SJCRH30 (cell line): Measurements from ENCODE around the gene HTT. TPM values are rescaled to one million over a fixed set of nuclear protein-coding genes. Genes with fewer than 3 reads are reported as not detected.

ENCODE experiments used
- DNase-seq, 2 experiments: peaks; one replicate each; pipeline ENCODE4 v3.0.0-alpha.2; 2015 to 2020
- H3K27ac ChIP-seq: fragments of 250-450 bp; sonication (Bioruptor Pico); 2 replicates; pipeline ENCODE4 v1.5.1; 2020; ENCODE audit warnings: mild to moderate bottlenecking, moderate library complexity
- H3K27me3 ChIP-seq: fragments of 250-450 bp; sonication (Bioruptor Pico); 2 replicates; pipeline ENCODE4 v1.5.1; 2020; ENCODE audit warnings: mild to moderate bottlenecking, moderate library complexity
- H3K36me3 ChIP-seq: fragments of 250-450 bp; sonication (Bioruptor Pico); 2 replicates; pipeline ENCODE4 v1.5.1; 2020; ENCODE audit warnings: mild to moderate bottlenecking, moderate library complexity
- H3K4me1 ChIP-seq: fragments of 250-450 bp; sonication (Bioruptor Pico); 2 replicates; pipeline ENCODE4 v1.5.1; 2020; ENCODE audit warnings: mild to moderate bottlenecking, moderate library complexity
- H3K4me3 ChIP-seq: fragments of 250-450 bp; sonication (Bioruptor Pico); 2 replicates; pipeline ENCODE4 v1.5.1; 2020; ENCODE audit warnings: mild to moderate bottlenecking, moderate library complexity
- H3K9me3 ChIP-seq: fragments of 250-450 bp; sonication (Bioruptor Pico); replicated peaks from 2 replicates; pipeline ENCODE4 v1.5.1; 2020; ENCODE audit warnings: mild to moderate bottlenecking, moderate library complexity
- total RNA-seq: library from RNA; depleted of rRNA; stranded (reverse); fragments of >200 nt; shearing (Covaris generic); gene quantifications from 2 replicates; pipeline ENCODE4 v1.2.3, GENCODE V29; 2014; rRNA removed

Gene HTT
- total RNA-seq: 24.3 and 30.7 TPM in 2 replicates

DNA sequence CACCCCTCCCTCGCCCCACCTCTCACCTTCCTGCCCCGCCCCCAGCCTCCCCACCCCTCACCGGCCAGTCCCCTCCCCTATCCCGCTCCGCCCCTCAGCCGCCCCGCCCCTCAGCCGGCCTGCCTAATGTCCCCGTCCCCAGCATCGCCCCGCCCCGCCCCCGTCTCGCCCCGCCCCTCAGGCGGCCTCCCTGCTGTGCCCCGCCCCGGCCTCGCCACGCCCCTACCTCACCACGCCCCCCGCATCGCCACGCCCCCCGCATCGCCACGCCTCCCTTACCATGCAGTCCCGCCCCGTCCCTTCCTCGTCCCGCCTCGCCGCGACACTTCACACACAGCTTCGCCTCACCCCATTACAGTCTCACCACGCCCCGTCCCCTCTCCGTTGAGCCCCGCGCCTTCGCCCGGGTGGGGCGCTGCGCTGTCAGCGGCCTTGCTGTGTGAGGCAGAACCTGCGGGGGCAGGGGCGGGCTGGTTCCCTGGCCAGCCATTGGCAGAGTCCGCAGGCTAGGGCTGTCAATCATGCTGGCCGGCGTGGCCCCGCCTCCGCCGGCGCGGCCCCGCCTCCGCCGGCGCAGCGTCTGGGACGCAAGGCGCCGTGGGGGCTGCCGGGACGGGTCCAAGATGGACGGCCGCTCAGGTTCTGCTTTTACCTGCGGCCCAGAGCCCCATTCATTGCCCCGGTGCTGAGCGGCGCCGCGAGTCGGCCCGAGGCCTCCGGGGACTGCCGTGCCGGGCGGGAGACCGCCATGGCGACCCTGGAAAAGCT is at the start of gene HTT, which contains the start of gene HTT-AS:
Gene HTT, plus strand, starts transcription at position 604 of the 768 bp plus-strand sequence. Its CDS starts 145 bp downstream, at position 749.
Gene HTT-AS, minus strand, starts transcription at position 461 of the 768 bp plus-strand sequence.
- DNase-seq: peak; percentile 97 to 98
- Histone ChIP-seq H3K27me3 (no peaks in the 10 kb centered on the region), H3K4me3 (peak within 1 kb of the TSS; percentile 97), H3K9me3 (no peaks in the 10 kb centered on the region), H3K27ac (peak within 1 kb of the TSS; percentile 79), H3K36me3 (no peaks in the 10 kb centered on the region), H3K4me1 (no peaks in the 10 kb centered on the region; the same call in 1 of the 2 replicates)

DNA sequence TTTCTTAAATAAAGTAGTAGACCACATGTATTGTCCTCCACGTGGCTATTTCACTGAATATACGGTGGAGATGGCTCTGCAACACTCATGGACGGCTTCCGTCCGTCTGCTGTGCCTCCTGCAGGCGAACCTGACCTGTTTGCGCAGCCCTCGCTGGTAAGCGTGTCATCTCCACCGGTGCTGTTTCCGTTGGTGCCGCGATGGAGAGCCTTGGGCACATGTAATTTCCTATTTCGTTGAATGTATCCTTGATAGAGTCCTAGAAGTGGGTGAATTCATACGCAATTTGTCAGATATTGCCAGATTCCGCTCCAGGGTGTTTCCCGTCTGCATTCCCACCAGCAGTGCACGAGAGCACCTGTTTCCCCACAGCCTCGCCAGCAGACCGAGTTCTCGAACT is 48.6 kb upstream of the HTT start:
- DNase-seq: no peak
- no peak overlapping the region for H3K27ac ChIP-seq
- H3K36me3 ChIP-seq: no peaks in the 10 kb centered on the region
- no peaks in the 10 kb centered on the region; the same call in 1 of the 2 replicates for H3K27me3 ChIP-seq
- H3K9me3 ChIP-seq: no peaks in the 10 kb centered on the region
- H3K4me3 ChIP-seq: no peak overlapping the region
- H3K4me1 ChIP-seq: no peaks in the 10 kb centered on the region

DNA sequence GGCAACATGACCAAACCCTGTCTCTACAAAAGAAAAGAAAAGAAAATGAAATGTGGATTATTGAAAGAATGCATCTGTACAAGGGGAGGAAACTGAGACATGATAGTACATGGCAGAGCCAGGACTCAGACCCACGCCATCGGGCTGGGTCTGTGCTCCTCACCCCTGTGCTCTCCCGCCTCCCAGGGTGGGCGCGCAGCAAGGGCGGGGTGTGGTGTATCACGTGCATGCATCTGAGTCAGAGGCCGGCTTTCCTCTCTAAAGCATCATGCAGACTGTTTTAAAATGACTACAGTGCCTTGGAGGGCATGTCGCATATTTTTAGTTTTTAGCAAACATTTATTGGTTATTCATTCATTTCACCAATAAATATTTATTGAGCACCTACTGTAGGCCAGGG is 47.9 kb upstream of the HTT start:
- Histone ChIP-seq H3K27ac (no peak overlapping the region), H3K27me3 (0 out of 2 replicates have a peak, but pooled peaks cover 1% of the 10 kb centered on the region), H3K9me3 (no peaks in the 10 kb centered on the region), H3K4me1 (no peaks in the 10 kb centered on the region), H3K36me3 (no peaks in the 10 kb centered on the region), H3K4me3 (no peak overlapping the region)
- DNase-seq: no peak

DNA sequence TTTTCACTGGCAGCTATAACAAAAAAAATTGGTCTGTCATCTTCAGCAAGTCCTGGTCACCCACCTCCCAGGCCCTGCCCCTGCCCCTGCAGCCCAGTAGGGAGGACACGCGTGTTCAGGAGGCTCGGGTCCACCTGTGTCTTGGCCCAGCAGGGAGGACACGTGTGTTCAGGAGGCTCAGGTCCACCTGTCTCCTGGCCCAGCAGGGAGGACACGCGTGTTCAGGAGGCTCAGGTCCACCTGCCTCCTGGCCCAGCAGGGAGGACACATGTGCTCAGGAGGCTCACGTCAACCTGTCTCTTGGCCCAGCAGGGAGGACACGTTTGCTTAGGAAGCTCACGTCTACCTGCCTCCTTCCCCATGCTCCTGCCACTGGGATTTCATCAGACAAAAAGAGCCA is 45.0 kb upstream of the HTT start:
- no peaks in the 10 kb centered on the region for H3K36me3 ChIP-seq
- H3K4me3 ChIP-seq: no peak overlapping the region
- H3K27me3 ChIP-seq: 0 out of 2 replicates have a peak, but pooled peaks cover 11% of the 10 kb centered on the region
- no peak for DNase-seq
- H3K4me1 ChIP-seq: peaks cover 5% of the 10 kb centered on the region
- no peaks in the 10 kb centered on the region for H3K9me3 ChIP-seq
- no peak overlapping the region for H3K27ac ChIP-seq

DNA sequence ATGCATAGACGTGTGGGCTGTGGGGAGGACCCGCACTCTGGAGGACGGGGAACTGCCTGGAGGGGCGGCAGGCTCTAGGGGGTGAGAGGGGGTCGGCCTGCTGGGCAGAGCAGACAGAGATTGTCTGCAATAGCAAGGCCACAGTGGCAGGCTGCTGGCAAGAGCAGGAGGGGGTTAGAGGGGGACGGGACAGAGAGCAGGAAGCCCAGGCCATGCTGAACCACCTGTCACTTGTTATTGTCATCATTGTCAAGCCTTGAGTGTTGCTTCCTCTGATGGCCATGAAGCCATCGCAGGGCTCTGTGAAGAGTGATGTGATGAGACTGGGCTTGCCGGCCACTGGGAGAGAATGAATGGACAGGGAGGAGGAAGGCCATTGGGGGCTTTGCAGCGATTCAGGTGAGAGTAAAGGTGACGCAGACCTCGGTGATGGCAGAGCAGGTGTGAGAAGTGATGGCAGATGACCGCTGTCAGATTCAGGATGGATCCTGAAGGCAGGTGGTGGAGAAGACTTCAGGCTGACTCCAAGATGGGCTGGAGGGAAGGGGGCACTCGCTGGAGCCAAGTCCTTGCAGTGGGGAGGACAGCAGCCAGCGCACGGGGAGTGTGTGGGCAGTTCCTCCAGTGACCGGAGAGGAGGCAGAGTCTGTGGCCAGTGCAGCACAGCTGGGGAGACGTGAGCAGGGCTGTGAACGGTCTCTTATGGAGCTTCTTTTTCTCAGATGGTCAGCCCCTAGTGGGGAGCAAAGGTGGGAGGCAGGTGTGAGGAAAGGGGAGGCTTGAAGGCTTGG is 43.7 kb upstream of the HTT start:
- no peak for DNase-seq
- H3K9me3 ChIP-seq: no peaks in the 10 kb centered on the region
- H3K27ac ChIP-seq: no peak overlapping the region
- H3K4me1 ChIP-seq: peaks cover 5% of the 10 kb centered on the region
- H3K27me3 ChIP-seq: peaks cover 12% of the 10 kb centered on the region; the same call in 1 of the 2 replicates
- H3K36me3 ChIP-seq: no peaks in the 10 kb centered on the region
- H3K4me3 ChIP-seq: no peak overlapping the region

DNA sequence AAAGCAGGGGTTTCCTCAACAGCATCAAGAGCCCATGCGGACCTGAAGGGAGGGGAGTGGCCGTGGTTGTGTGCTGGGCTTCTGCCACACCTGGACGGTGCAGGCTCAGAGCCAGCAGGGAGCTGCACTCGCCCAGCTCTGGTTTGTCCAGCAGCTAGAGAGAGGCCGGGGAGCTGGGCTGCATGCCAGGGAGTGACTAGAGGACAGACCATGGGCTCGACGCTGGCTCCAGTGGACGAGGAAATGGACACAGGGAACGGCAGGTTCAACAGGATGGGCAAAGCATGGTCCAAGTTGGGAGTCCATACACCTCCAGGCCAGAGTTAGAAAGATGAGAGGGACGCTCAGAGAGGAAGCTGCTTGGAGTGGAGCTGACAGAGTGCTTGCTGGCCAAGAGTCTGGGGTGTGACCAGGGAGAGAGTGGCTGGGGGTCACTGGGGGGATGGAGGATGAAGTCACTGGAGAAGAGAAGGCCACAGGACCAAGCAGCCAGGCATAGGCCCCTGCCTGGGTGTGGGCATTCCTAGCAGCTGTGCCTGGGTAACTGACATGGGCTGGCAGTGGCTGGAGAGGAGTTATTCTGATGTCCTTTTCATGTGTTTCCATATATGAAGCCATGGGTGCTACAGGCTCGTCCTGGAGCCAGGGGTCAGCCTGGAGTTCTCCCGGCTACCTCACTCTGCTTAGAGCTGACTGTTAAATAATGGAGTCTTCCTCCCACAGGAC is 43.0 kb upstream of the HTT start:
- H3K4me3 ChIP-seq: no peak overlapping the region
- H3K9me3 ChIP-seq: no peaks in the 10 kb centered on the region
- H3K27ac ChIP-seq: no peak overlapping the region
- peaks cover 20% of the 10 kb centered on the region for H3K27me3 ChIP-seq
- no peaks in the 10 kb centered on the region for H3K36me3 ChIP-seq
- H3K4me1 ChIP-seq: peaks cover 5% of the 10 kb centered on the region
- no peak for DNase-seq

DNA sequence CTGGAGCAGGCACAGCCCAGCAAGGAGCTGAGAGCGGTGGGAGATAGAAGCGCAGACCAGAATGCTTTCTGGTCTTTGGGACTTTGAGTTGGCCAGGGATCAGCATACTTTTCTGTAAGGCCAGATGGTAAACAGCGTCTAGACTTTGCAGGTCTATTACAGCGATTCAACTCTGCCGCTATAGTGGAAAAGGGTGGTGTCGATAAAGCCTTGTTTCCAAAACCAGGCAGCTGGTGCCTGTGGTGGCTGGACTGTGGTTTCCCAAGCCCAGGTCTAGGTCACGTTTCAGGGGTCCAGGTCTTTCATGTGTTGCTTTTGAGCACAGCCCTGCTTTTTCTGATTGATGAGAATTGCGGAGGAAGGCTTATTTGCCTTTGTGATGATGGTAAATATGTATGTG is 40.2 kb upstream of the HTT start:
- Histone ChIP-seq H3K4me1 (peaks cover 13% of the 10 kb centered on the region), H3K9me3 (no peaks in the 10 kb centered on the region), H3K4me3 (no peak overlapping the region), H3K27me3 (peaks cover 26% of the 10 kb centered on the region), H3K27ac (no peak overlapping the region), H3K36me3 (no peaks in the 10 kb centered on the region)
- DNase-seq: no peak

DNA sequence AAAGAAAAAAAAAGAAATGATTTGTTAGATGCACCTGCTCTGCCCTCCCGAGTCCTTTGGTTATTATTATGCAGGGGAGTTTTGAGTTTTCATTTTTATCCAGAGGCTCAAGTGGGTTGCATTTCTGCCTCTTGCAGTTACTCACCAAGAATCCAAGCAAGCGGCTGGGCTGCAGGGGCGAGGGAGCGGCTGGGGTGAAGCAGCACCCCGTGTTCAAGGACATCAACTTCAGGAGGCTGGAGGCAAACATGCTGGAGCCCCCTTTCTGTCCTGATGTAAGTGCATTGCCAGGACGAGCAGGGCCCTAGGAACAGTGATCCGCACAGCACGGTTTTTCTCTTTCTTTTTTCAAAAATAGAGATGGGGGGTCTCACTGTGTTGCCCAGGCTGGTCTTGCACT is 39.2 kb upstream of the HTT start:
- no peak for DNase-seq
- no peak overlapping the region for H3K27ac ChIP-seq
- peaks cover 13% of the 10 kb centered on the region for H3K4me1 ChIP-seq
- no peaks in the 10 kb centered on the region for H3K36me3 ChIP-seq
- H3K4me3 ChIP-seq: no peak overlapping the region
- no peaks in the 10 kb centered on the region for H3K9me3 ChIP-seq
- peaks cover 26% of the 10 kb centered on the region for H3K27me3 ChIP-seq

DNA sequence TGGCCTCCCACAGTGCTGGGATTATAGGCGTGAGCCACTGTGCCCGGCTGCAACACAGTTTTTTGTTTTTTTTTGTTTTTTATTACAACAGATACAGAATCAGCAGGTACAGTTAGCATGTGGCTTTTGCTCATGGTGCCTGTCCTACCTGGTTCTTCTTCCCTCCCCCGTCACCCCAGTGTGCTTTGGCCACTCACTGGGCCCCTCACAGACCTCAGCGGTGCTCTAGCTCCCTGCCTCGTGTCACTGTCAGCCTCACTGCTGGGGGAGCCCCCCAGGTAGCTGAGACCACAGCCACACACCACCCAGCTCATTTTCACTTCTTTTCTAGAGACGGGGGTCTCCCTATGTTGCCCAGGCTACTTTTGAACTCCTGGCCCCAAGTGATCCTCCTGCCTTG is 38.8 kb upstream of the HTT start:
- no peak for DNase-seq
- Histone ChIP-seq H3K36me3 (no peaks in the 10 kb centered on the region), H3K27me3 (peaks cover 26% of the 10 kb centered on the region), H3K4me1 (peaks cover 13% of the 10 kb centered on the region), H3K9me3 (no peaks in the 10 kb centered on the region), H3K4me3 (no peak overlapping the region), H3K27ac (no peak overlapping the region)

DNA sequence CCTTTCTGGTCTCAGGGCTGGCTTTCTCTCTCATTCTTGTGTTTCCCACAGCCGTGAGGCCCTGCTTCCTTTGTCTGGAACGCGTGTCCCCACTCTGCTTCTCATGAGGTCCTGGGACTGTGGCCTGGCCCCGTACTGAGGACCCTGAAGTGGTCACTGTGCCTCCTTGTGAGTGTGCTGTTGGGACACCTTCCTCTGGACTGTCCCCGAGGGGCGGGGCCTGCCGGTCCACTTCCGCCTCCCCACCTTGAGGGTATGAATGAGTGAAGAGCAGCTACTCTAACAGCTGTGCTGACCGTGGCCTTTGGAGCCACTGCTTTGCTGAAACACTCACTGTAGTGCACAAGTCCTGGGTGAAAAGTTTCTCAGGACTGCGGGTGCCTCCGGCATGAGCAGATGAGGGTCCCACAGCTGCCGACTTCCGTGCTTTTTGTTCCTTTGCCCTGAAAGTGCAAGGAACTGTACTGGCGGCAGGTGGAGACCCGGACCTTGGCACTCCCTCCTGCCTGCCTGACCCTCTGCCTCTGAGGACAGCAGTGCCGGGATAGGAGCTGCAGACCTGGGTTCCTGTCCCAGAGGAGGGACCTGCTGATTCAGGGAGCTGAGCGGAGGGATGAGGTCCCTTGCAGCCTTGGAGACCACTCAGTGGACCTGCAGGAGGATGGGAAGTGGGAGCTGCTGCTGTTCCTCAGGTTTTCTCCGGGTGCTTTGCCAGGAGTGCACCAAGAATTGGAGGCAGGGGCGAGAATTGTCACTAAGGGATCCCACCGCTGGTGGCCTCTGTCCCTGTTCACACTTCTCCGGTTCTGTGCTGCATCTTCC is 38.1 kb upstream of the HTT start:
- H3K4me1 ChIP-seq: peaks cover 13% of the 10 kb centered on the region
- DNase-seq: peak; percentile 20 to 38

DNA sequence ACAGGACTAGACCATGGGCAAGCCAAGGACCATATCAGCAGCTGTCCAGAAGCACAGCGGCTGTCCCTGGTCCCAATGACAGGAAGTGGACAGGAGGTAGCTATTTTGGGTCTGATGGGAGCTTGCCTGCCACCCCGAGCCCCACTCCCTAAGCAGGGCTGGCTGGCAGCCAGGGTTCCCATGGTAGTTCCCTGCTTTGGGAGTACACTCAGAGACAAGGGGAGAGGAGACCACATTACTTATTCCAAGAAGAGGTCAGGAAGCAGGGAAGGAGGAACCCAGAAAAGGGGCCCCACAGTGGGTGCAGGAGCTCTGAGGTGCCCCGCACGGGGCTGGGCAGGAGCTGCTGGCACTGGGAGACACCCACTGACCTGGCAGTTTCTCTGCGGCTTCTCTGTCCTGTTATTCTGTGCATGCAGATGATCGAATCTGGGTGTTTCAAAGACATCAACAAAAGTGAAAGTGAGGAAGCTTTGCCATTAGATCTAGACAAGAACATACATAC is 36.5 kb upstream of the HTT start:
- no peak overlapping the region for H3K4me3 ChIP-seq
- no peak overlapping the region for H3K27ac ChIP-seq
- H3K9me3 ChIP-seq: no peaks in the 10 kb centered on the region
- H3K36me3 ChIP-seq: no peaks in the 10 kb centered on the region
- DNase-seq: peak; percentile 73 to 81
- H3K4me1 ChIP-seq: peaks cover 8% of the 10 kb centered on the region; the same call in 1 of the 2 replicates
- H3K27me3 ChIP-seq: peaks cover 16% of the 10 kb centered on the region

More for the DNA sequence above, 38.1 kb upstream of the HTT start:
- H3K9me3 ChIP-seq: no peaks in the 10 kb centered on the region
- peaks cover 26% of the 10 kb centered on the region for H3K27me3 ChIP-seq
- no peak overlapping the region for H3K27ac ChIP-seq
- H3K4me3 ChIP-seq: no peak overlapping the region
- no peaks in the 10 kb centered on the region for H3K36me3 ChIP-seq

DNA sequence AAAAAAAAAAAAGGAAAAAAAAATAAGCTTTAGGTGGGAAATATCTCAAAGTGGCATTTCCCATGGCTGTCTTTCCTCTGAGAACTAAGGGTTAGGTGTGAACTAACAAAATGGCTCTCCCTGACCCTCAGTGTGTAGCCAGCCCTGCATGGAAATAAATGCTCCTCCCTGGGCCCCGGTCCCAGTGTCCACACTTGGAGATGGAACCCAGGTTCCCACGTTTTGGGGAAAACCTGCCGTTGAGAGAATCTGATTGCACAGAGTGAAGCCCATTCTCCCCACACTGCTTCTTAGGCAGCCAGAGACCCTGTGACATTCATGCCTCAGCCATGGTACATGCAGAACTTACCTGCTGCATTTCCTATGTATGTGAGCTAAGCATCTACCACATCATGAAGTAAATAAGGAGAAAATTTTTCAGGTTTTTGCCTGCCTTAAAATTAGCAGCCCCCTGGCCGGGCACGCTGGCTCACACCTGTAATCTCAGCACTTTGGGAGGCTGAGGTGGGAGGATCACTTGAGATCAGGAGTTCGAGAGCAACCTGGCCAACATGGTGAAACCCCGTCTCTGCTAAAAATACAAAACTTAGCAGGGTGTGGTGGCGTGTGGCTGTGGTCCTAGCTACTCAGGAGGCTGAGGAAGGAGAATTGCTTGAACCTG is 34.6 kb upstream of the HTT start:
- Histone ChIP-seq H3K27ac (no peak overlapping the region), H3K4me3 (no peak overlapping the region), H3K9me3 (no peaks in the 10 kb centered on the region), H3K36me3 (no peaks in the 10 kb centered on the region), H3K4me1 (peaks cover 8% of the 10 kb centered on the region; the same call in 1 of the 2 replicates), H3K27me3 (peaks cover 16% of the 10 kb centered on the region)
- no peak for DNase-seq

DNA sequence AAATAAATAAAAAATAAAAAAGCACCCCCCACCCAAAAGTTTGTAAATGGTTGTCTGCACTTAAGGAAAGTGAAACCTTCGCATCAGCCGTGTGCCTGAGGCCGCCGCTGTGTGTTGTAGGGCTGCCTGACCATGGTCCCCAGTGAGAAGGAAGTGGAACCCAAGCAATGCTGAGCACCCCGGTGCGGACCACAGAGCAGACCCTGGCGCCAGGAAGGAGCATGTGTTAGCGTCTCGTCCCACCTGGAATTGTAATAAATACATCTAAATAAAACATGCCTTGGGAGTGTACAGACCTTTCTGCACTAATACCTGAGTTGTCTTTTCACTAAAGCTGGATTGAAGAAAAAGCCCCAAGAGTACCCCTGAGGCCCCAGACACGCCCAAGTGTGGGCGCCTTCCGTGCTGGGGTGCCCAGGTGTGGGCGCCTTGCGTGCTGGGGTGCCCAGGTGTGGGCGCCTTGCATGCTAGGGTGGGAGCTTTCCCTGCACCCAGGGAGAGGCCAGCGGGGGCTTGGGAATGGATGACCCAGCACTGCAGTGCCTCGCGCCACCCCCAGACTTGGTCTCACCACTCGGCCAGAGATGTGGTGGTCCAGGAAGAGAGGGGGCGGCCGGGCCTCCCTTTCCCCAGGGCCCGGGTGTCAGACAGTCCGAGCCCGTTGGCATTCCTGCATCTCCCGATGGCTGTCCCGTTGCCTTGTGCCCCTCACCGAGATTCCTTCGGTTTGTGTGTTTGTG is 33.9 kb upstream of the HTT start:
- Histone ChIP-seq H3K4me3 (no peak overlapping the region), H3K27ac (no peak overlapping the region)

More for the DNA sequence above, 33.9 kb upstream of the HTT start:
- Histone ChIP-seq H3K36me3 (no peaks in the 10 kb centered on the region), H3K4me1 (peaks cover 14% of the 10 kb centered on the region), H3K9me3 (no peaks in the 10 kb centered on the region), H3K27me3 (peaks cover 16% of the 10 kb centered on the region)
- no peak for DNase-seq
